ENCODE results near the gene KIAA1217.
"Not testable (repeated sequence)": the region's sequence is repeated elsewhere in the genome, so short reads cannot be mapped to it uniquely, and the experiment has no call there.

Gene KIAA1217

DNA sequence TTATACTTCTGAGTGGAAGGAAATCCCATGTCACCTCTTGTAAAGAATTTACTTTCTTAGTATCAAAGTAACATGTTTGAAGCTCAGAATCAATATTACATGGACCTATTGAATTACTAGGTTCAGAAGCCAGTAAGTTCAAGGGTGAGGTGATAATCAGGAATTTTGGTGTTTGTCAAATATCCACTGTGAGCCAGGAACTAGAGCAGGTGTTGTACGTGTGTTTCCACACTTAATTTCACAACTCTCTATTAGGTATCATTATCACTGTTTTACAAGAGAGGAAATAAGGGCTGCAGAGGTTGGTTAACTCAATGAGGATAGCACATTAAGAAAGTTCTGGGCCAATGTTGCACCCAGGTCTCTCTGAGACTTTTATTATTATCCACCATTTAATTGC lies 130.4 kb downstream of the KIAA1217 start:
- DNase-seq (ENCODE audit: low read depth in 2 of 2) = no peak

DNA sequence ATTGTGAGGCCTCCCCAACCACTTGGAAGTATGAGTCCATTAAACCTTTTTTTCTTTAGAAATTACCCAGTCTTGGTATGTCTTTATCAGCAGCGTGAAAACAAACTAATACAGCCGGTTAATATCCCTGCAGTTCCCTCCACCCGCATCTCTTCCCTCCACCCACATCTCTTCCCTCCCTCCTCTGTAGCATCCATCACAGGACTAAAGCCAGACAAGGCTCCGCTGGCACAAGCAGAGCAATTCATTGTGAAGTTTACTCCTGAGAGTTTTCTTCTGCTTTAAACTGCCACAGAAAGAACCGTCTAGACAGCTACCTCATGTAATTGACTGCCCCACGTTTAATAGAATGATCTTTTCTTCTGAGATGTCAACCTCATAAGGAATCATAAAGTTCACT lies 131.5 kb downstream of the KIAA1217 start:
- DNase-seq (ENCODE audit: low read depth in 2 of 2) = no peak

DNA sequence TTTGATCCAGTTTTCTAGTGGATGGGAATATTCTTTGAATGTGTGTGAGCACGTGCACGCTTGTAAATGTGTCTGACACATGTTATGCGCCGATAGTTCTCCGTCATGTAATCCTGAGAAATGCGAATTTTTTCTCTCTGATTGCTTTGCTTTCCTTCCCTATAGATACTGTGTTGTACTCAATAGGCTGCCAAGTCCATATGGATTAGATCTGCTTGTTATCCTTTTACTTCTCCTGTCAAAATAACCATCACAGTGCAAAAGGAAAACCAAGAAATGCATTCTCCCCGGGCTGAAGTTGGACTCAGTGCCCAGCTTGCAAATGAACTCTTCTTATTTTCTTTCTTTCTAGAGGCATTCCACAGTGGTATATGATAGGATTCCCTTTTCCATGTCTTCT lies 131.9 kb downstream of the KIAA1217 start:
- DNase-seq (ENCODE audit: low read depth in 2 of 2) = no peak

- DNase-seq (ENCODE audit: low read depth in 2 of 2) = no peak
Observed at GRCh38 chr10:24341371-24341770, 132.4 kb downstream of the KIAA1217 start.

- no peak for DNase-seq (ENCODE audit: low read depth in 2 of 2)
Observed at GRCh38 chr10:24341897-24342296, 133.0 kb downstream of the KIAA1217 start.

DNA sequence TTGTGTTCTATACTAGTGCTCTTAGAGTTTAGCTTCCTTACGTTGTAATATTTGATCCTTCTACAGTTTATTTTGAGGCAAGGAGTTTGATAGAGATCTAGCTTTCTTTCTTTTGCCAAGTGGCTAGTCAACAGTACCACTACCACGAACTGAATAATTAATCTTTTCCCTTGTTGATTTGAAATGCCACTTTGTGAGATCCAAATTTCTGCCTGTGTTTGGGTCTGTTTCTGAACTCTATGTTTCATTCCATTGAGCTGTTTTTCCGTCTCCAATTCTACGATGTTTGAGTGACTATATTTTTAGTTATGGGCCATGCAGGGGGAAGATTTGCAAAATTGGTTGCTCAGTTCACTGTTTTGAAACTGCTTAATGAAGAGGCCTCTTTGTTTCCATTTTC lies 134.7 kb downstream of the KIAA1217 start:
- DNase-seq (ENCODE audit: low read depth in 2 of 2) = no peak

DNA sequence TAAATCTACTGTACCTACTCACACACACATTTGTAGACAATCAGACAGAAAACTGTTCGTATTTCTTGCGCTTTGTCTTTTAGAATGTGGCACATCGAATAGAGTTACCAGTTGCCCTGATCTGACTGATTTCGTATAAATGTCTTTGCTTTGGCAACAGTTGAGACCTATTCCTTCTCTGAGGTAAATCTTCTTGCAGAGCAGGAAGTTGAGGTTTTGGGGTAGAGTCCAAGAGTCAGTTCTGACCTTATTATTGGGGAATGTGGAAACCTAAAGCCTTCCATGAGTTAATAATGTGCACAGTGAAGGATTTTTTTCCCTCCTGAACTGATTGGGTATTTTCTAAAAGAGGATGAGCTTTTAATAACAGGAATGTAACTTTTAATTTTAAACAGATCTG lies 135.3 kb downstream of the KIAA1217 start:
- DNase-seq (ENCODE audit: low read depth in 2 of 2) = no peak

GRCh38 chr10:24344695-24345463 lies 135.9 kb downstream of the KIAA1217 start:
- no peak for DNase-seq (ENCODE audit: low read depth in 2 of 2)

GRCh38 chr10:24346877-24347519 lies 138.1 kb downstream of the KIAA1217 start:
- DNase-seq (ENCODE audit: low read depth in 2 of 2) = no peak

GRCh38 chr10:24349379-24350001 lies 140.6 kb downstream of the KIAA1217 start:
- no peak for DNase-seq (ENCODE audit: low read depth in 2 of 2)

GRCh38 chr10:24350070-24350921 lies 141.4 kb downstream of the KIAA1217 start:
- no peak for DNase-seq (ENCODE audit: low read depth in 2 of 2)

- DNase-seq (ENCODE audit: low read depth in 2 of 2) = not testable (repeated sequence)
Observed at GRCh38 chr10:24350922-24351225, 141.9 kb downstream of the KIAA1217 start.

- no peak for DNase-seq (ENCODE audit: low read depth in 2 of 2)
Observed at GRCh38 chr10:24351961-24352360, 143.0 kb downstream of the KIAA1217 start.

- no peak for DNase-seq (ENCODE audit: low read depth in 2 of 2)
Observed at GRCh38 chr10:24352399-24352798, 143.5 kb downstream of the KIAA1217 start.

DNA sequence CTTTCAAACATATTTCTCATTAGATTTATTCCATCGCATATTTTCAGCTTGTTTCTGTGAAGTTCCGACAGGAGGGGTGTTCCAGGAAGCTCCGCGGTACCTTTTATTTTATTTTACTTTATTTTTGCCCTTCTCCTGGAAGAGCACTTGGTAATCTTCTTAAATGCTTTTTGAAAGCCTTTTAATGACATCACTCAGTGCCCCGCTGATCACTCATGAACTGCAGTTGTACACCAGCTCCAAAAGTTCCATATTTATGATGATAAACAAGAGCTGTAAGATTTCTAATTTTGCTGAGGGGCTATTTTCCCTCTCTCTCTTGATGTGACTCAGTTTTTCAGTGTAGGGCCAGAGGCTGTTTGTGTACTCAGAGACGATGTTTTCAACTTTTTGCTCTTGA lies 144.4 kb downstream of the KIAA1217 start:
- no peak for DNase-seq (ENCODE audit: low read depth in 2 of 2)

DNA sequence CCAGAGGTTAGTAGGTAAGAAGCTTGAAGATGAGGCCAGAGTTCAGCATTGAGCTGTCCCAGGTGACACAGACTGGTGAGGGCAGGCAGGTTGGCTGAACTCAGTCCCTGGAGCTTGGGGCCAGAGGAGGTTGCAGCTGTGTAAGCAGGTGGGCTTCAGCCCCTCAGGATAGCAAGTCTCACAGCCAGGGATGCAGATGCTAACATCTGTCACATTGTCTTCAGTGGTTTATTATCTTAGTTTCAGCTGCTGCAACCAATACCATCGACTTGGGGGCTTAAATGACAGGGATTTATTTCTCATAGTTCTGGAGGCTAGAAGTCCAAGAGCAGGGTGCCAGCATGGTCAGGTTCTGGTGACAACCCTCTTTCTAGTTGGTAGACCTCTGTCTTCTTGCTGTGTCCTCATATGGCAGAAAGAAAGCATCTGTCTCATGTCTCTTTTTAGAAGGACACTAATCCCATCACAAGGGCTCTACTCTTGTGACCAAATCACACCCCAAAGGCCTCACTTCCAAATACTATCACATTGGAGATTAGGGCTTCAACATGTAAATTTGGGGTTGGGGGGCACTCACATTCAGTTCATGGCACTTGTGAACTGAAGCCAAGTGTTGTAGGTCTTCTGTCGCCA lies 146.2 kb downstream of the KIAA1217 start:
- DNase-seq (ENCODE audit: low read depth in 2 of 2) = no peak

GRCh38 chr10:24357344-24358004 lies 148.5 kb downstream of the KIAA1217 start:
- DNase-seq (ENCODE audit: low read depth in 2 of 2) = no peak

- DNase-seq (ENCODE audit: low read depth in 2 of 2) = no peak
Observed at GRCh38 chr10:24358022-24358421, 149.1 kb downstream of the KIAA1217 start.

DNA sequence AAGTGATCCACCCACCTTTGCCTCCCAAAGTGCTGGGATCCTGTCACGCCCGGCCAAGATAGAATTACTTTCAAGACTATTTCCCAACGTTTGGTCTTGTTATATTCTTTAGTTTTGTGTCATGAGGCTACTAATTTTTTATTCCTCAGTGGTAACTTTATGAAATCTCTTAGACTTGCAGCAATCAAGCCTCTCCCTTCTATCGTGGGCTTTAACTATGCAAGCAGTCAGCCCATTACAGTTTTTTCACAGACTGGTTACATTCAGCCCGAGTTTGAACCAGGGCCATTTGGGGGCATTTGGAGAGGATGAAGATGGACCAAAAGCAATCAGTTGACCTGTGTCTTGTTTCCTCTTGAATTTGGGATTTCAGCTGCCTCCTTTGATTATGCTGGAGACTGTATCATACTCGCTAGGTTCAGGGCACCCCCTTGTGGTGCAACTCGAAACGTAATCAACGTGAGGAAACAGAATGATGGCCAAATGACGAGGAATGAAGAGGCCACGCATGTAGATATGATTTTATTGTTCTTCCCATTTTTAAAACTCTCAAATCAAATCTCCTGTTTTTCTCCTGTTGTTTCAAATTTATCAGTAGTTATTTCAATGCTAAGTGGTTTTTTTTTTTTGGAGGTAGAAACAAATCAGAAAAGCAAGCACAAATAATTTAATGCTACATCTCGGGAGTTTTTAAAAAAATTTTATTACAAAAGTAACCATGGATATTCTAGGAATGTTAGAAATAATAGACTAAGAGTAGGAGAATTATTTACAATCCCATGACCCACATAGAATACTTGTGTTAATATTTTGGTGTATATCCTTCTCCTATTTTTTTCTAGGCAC lies 151.6 kb downstream of the KIAA1217 start:
- no peak for DNase-seq (ENCODE audit: low read depth in 2 of 2)

GRCh38 chr10:24363070-24363469 lies 154.1 kb downstream of the KIAA1217 start:
- no peak for DNase-seq (ENCODE audit: low read depth in 2 of 2)
